HFFc6 (cell line): ENCODE results near the gene FGF9. TPM values are rescaled to one million over a fixed set of nuclear protein-coding genes. Genes with fewer than 3 reads are reported as not detected.

Experiments used
- DNase-seq: peaks from one replicate; pipeline ENCODE4 v3.0.0-alpha.2; 2018
- H3K27ac Mint-ChIP-seq: 2 replicates; pipeline ENCODE4 v1.8.0; 2020; ENCODE audit warnings: mild to moderate bottlenecking, mixed read lengths
- H3K27me3 Mint-ChIP-seq: 2 replicates; pipeline ENCODE4 v1.8.0; 2021; ENCODE audit warnings: mild to moderate bottlenecking, moderate library complexity, mixed read lengths; ENCODE audit not compliant: insufficient read depth
- H3K36me3 Mint-ChIP-seq: 2 replicates; pipeline ENCODE4 v1.8.0; 2021; ENCODE audit warnings: low read depth, mixed read lengths
- H3K4me1 Mint-ChIP-seq: 2 replicates; pipeline ENCODE4 v1.8.0; 2020; ENCODE audit warnings: low read depth, mixed read lengths
- H3K4me3 Mint-ChIP-seq: 2 replicates; pipeline ENCODE4 v1.8.0; 2020; ENCODE audit warnings: mild to moderate bottlenecking, moderate library complexity, mixed read lengths
- H3K9me3 Mint-ChIP-seq: 2 replicates; pipeline ENCODE4 v1.8.0; 2020; ENCODE audit warnings: mild to moderate bottlenecking, mixed read lengths
- total RNA-seq, 6 experiments: library from RNA; stranded (reverse); fragmentation: NEBNext Ultra II Directional; extraction: Animal tissue kit (Norgen Biotek cat#: 25700); gene quantifications; 2 replicates in 1 of 6; 3 replicates in 5 of 6; pipeline ENCODE4 v1.2.3, GENCODE V29; 2021
- TF ChIP-seq, protein P1 (sequence below): fragments of 200-600 bp; sonication (generic); IDR thresholded peaks from 2 replicates; pipeline ENCODE4 v1.5.0; 2021; ENCODE audit warnings: antibody characterized with exemption, mild to moderate bottlenecking

Gene FGF9
- total RNA-seq, 6 experiments from 2014 or later, result not detected

DNA sequence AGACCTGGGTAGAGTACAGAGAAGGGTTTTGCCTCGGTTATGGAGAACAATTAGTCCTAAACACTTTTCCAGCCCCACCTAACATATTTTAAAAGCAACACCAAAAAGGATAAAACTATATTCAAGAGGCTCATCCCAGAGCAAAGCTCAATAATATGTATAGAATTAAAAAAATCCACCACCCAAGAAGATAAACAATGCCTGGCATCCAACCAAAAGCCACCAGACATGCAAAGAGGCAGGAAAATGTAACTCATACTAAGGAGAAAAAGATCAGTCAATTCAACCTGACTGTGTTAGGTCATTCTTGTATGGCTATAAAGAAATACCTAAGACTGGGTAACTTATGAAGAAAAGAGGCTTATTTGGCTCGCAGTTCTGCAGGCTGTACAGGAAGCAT, 39.3 kb downstream of the FGF9 start:
- no peak for DNase-seq
- Mint-ChIP-seq H3K4me3 (no peak overlapping the region), H3K4me1 (no peaks in the 10 kb centered on the region), H3K27me3 (peaks cover 8% of the 10 kb centered on the region), H3K9me3 (no peaks in the 10 kb centered on the region; the same call in 1 of the 2 replicates), H3K27ac (no peak overlapping the region), H3K36me3 (no peaks in the 10 kb centered on the region)
- TF ChIP-seq, protein P1, sequence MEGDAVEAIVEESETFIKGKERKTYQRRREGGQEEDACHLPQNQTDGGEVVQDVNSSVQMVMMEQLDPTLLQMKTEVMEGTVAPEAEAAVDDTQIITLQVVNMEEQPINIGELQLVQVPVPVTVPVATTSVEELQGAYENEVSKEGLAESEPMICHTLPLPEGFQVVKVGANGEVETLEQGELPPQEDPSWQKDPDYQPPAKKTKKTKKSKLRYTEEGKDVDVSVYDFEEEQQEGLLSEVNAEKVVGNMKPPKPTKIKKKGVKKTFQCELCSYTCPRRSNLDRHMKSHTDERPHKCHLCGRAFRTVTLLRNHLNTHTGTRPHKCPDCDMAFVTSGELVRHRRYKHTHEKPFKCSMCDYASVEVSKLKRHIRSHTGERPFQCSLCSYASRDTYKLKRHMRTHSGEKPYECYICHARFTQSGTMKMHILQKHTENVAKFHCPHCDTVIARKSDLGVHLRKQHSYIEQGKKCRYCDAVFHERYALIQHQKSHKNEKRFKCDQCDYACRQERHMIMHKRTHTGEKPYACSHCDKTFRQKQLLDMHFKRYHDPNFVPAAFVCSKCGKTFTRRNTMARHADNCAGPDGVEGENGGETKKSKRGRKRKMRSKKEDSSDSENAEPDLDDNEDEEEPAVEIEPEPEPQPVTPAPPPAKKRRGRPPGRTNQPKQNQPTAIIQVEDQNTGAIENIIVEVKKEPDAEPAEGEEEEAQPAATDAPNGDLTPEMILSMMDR, result no peak

DNA sequence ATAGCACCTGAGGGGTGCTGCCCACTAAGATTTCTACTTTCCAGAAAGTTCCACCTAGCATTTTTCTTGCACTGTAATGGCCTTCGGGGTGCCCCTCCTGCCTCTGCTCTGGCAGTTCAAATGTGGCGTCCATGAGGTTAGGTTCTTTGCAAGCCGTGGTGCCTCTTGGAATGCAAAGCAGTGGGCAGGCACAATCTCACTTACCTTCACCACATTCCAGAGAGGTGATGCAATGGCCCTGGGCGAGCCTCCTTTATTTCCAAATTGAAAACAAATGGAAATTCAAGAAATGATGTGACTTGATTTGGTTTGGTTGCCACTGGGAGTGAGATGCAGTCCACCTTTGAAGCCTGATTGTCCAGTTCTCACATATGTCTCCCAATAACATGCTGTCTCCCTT, 46.9 kb downstream of the FGF9 start:
- no peak for DNase-seq
- H3K9me3 Mint-ChIP-seq, result no peaks in the 10 kb centered on the region; the same call in 1 of the 2 replicates
- no peak overlapping the region for H3K4me3 Mint-ChIP-seq
- TF ChIP-seq, protein P1, result no peak
- H3K4me1 Mint-ChIP-seq, result no peaks in the 10 kb centered on the region
- H3K27ac Mint-ChIP-seq, result no peak overlapping the region
- 0 out of 2 replicates have a peak, but pooled peaks cover 1% of the 10 kb centered on the region for H3K27me3 Mint-ChIP-seq
- H3K36me3 Mint-ChIP-seq, result no peaks in the 10 kb centered on the region

GRCh38 chr13:21719463-21719862, 48.6 kb downstream of the FGF9 start:
- Mint-ChIP-seq H3K27ac (no peak overlapping the region), H3K36me3 (no peaks in the 10 kb centered on the region), H3K9me3 (peaks cover 5% of the 10 kb centered on the region; the same call in 1 of the 2 replicates), H3K4me3 (no peak overlapping the region), H3K4me1 (no peaks in the 10 kb centered on the region), H3K27me3 (peaks cover 3% of the 10 kb centered on the region; the same call in 1 of the 2 replicates)
- no peak for DNase-seq
- TF ChIP-seq, protein P1, result no peak

DNA sequence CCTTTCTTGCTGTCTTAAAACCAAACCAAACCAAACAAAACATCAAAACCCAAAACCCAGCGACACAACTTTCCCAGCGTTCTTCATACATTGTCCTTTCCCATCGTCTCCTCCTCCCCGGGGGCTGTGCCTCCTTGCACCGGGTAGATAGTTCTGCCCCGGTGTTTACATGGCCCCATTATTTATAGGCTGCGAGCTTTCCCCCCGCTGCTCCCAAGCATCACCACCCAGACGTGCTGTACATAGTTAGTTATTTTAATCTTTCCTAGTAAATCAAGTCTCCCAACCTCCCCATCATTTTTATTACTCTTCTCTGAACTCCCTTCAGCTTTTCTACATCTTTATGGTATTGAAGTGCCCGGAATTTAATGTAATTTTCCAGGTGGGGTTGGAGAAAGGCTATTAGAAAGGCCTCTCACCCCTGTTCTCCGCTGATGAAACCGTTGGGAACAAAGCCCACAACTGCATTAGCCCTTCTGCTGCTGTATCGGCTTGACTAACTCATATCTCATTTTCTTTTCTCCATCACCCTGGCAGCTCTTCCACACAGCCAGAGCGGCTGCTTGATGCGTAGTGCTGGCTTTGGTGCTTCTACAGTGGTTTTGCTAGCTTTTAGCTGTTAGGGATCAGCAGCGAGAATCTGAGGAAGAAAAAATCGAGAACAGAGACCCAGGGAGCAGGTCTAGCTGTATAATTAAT, 53.1 kb downstream of the FGF9 start:
- Mint-ChIP-seq H3K9me3 (peaks cover 29% of the 10 kb centered on the region), H3K27ac (no peak overlapping the region), H3K27me3 (peaks cover 5% of the 10 kb centered on the region; the same call in 1 of the 2 replicates), H3K4me3 (no peak overlapping the region), H3K36me3 (peaks cover 4% of the 10 kb centered on the region; the same call in 1 of the 2 replicates), H3K4me1 (no peaks in the 10 kb centered on the region)
- no peak for DNase-seq
- TF ChIP-seq, protein P1, result no peak

- Mint-ChIP-seq H3K9me3 (peaks cover 16% of the 10 kb centered on the region), H3K36me3 (peaks cover 4% of the 10 kb centered on the region; the same call in 1 of the 2 replicates), H3K4me3 (no peak overlapping the region), H3K27me3 (peaks cover 2% of the 10 kb centered on the region), H3K27ac (no peak overlapping the region), H3K4me1 (no peaks in the 10 kb centered on the region)
- TF ChIP-seq, protein P1, result no peak
- no peak for DNase-seq
Measured at GRCh38 chr13:21730186-21730880, 59.5 kb downstream of the FGF9 start.
